ENCODE data around the gene XBP1.
"Not testable (repeated sequence)": the region's sequence is repeated elsewhere in the genome, so short reads cannot be mapped to it uniquely, and the experiment has no call there.

Gene XBP1

DNA sequence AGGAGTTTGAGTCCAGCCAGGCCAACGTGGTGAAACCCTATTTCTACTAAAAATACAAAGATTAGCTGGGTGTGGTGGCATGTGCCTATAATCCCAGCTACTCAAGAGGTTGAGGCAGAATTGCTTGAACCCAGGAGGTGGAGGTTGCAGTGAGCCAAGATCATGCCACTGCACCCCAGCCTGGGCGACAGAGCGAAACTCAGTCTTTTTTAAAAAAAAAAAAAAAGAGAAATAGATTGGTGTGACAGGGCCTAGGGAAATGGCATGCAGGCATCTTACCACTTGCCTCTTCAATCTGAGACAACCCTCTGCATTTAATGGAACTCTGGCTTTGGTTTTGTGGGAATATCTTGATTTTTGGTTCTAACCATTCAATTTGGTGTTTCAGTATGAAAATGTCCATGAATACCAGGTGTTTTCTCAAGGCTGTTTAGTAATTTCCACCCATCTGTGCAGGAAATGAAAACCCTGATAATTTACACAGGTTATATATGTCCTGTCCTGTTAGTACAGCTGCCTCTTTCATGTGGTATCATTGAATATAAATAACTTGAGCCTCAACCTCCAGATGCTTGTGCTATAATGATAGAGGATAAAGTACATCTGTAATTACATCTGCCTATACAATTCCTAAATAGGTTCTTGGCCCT, 8.4 kb downstream of the XBP1 start:
- no peak for DNase-seq (ENCODE audit: low read depth)

DNA sequence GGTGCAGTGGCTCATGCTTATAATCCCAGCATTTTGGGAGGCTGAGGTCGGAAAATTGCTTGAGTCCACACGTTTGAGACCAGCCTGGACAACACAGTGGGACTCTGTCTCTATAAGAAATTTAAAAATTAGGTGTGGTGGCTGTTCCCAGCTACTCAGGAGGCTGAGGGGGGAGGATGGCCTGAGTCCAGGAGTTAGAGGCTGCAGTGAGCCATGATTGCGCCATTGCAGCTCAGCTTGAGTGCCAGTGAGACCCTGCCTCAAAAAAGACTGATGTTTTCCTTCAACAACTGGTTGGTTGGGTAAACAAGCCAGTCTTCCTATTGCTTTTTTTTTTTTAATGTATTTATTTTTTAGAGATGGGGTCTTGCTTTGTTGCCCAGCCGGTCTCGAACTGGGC, 9.2 kb downstream of the XBP1 start:
- DNase-seq (ENCODE audit: low read depth): no peak

DNA sequence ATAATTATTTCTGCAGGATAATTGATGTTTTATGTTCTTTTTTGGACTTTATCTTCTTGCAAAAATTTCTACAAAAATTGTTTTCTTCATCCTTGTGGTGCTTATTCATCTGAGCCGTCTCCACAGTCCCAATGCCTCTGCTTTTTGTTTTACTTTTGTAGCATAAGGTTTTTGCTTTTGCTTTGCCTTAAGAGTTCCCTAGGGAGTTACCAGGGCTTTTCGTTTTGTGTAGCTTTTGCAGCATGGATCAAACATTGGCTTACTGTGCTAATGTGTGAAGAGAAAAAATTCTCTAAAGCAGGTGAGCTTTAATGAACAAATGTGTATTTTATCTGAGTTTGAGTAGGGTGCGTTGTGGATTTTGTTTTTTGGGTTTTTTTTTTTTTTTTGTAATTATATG, 11.8 kb downstream of the XBP1 start:
- no peak for DNase-seq (ENCODE audit: low read depth)

DNA sequence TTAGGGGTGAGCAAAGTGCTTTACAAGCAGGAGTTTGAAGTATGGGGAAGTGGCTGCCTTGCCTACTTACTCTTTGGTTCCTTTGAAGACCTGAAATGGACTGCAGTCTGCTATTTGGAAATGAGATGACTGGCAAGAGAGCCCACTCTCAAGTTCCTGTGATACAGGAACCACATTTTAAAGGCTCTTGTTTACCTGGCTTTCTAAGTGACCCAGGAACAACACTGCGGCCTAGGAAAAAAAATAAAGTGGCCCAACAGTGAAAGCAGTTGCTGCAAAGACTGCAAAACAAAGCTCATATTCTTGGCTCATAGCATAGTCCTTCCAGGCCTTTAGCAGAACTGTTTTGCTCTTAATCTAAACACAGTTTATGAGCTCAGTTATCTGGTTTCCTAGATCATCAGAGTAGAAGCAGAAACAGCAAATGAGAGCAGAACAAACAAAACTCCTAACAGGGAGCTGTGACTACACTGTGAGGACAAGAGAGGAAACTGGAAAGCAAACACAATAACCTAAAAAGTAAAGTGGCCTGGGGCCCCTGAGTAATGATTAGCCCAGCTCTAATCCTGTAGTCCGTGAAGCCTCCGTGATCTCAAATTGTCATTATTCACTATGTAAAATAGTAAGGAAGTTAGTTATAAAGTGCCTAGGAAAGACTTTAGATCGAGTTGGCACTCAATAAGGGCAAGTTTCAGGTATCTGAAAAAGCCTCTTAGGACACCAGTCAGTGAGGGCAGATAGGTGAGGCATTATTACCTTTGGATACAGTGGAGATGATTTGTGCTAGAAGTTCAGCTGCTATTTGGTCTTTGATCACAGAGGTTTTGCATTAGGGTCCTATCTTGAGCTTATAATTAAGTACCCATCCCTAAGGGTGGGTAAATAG, 16.3 kb downstream of the XBP1 start:
- no peak for DNase-seq (ENCODE audit: low read depth)

DNA sequence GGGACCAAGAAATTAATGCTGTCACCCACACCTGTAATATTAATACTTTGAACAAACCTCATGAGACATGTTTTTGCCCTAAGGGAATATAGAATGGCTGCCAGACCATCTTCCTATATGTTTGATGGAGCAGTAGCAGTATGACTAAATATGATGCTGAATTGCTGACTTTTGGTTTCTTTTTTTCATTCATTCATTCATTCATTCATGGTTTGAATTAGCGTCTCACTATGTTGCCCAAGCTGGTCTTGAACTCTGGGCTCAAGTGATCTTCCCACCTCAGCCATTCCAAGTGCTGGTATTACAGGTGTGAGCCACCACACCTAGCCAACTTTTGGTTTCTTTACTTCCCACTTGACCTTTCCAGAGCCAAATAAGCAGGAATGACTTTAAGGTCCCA, 20.1 kb downstream of the XBP1 start:
- DNase-seq (ENCODE audit: low read depth): no peak

DNA sequence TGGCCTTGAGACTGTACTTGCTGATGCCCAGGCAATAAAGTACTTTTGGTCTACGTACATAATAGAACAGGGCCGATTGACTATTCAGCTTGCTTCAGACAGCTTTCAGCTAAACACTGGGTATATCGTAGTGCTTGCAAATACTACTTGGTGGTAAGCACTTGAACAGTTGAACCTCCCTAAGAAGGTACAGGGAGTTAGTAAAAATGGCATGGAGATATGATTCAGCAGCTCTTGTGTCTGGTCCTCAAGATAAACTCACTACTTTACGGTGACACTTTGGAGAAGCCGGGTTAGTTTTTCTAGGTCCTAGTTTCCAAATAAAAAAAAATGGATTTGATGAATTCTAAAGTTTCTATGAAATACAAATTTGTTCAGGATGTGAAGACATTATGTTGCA, 20.5 kb downstream of the XBP1 start:
- no peak for DNase-seq (ENCODE audit: low read depth)

DNA sequence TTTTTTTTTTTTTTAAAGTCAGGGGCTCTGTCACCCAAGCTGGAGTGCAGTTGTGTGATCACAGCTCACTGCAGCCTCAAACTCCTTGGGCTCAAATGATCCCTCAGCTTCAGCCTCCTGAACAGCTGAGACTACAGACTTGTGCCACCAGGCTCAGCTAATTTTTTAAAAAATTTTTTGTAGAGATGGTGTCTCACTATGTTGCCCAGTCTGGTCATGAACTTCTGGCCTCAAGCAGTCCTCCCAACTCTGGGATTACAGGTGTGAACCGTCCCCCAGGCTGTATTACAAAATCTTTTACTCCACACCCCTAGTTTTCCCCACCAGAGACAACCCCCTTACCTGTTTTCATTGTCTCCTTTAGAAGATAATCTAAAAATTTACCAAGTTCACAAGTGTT, 26.0 kb downstream of the XBP1 start:
- DNase-seq (ENCODE audit: low read depth): no peak

DNA sequence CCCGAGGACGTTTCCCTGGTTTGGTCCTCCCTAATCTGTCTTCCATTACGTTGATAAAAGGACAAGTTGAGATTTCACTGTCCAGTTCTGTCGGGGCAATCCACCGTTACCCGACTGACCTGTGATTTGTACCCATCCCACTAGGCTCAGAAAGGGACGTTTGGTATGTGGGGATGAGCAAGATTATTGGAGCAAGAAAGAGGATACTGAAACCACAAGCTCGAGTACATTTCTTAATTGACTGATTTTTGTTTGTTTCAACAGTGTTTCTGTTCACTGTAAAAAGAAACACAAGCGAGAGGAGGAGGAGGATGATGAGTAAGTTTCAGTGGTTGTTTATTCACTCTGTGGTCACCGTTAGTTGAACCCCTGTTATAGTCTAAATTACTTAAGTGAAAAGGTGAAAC, 26.9 kb downstream of the XBP1 start:
- peak; percentile 9 for DNase-seq (ENCODE audit: low read depth)

DNA sequence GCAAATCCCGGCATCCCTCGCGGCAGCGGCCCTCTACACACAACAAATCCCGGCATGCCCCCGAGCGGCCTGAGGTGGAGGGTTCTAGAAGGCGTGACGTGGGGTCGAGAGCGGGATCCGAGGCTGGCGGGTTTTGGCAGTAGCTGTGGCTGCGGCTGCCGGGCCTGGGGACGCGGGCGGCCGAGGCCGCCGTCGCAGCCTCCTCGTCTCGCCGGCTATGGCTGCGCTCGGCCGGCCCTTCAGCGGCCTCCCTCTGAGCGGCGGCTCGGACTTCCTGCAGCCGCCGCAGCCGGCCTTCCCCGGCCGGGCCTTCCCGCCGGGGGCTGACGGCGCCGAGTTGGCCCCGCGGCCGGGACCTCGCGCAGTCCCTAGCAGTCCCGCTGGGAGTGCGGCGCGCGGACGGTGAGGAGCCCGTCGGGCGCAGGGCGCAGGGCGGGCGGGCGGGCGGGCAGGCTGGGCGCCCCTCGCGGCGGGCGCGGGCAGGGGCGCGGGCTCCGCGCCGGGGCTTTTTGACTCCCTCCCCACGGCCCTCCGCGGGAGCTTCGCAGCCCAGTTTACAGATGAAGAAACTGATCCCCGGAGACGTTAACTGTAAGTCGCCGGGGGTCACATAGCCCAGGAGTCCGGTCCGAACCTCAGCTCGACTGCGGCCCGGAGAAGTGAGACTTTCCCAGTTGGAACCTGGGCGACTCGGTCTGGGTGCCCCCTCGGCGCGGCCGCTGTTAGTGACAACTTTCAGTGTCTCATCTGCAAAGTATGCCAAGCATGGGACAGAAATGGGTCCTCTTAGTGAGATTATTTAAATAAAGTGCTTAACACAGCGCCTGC, 27.5 kb downstream of the XBP1 start, which contains the start of gene CCDC117:
TSS of gene CCDC117 (plus strand) at position 63 of the 828 bp plus-strand sequence. CDS start at position 218, 155 bp downstream.
- peak; percentile 92 for DNase-seq (ENCODE audit: low read depth)

DNA sequence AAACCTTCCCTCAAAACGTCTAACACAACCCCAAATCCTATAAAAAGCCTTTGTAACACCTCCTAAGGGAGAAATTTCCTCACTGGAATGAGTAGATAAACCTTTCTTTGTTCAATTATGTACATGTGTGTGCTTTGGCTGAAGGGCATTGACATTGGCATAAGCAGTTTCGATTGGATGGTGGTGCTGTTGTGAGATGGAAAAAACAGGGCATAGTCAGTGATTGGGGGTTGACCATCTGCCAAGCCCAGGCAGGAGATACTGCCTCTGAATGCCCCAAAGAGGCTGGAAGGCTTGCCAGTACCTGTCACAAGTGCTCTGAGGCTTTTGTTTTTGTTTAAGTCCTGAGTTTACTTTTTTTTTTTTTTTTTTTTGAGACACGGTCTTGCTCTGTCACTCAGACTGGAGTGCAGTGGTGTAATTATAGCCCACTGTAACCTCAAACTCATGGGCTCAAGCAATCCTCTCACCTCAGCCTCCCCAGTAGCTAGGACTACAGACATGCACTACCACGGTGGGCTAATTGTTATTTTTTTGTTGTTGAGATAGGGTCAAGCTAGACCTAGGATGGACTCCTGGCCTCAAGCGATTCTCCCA, 29.1 kb downstream of the XBP1 start:
- no peak for DNase-seq (ENCODE audit: low read depth)

DNA sequence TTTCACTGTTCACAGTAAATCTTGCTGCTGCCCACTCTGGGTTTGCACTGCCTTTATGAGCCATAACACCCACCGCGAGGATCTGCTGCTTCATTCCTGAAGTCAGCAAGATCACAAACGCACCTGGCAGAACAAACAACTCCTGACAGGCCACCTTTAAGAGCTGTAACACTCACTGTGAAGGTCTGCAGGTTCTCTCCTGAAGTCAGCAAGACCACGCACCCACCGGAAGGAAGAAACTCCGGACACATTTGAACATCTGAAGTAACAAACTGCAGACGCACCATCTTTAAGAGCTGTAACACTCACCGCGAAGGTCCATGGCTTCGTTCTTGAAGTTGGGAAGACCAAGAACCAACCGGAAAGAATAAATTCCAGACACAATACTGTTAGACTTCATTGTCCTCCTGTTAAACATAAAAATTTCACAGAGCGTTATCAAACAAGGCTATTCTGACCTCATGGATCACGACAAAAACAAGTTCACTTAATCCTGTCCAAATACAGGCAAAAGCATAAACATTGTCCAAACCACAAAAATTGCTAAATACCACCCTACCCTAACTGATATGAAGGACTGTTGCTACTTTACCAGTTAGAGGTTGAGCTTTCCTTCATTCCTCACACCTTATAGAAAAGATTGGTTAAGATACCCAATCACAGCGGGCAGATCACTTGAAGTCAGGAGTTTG, 30.8 kb downstream of the XBP1 start:
- no peak for DNase-seq (ENCODE audit: low read depth)

DNA sequence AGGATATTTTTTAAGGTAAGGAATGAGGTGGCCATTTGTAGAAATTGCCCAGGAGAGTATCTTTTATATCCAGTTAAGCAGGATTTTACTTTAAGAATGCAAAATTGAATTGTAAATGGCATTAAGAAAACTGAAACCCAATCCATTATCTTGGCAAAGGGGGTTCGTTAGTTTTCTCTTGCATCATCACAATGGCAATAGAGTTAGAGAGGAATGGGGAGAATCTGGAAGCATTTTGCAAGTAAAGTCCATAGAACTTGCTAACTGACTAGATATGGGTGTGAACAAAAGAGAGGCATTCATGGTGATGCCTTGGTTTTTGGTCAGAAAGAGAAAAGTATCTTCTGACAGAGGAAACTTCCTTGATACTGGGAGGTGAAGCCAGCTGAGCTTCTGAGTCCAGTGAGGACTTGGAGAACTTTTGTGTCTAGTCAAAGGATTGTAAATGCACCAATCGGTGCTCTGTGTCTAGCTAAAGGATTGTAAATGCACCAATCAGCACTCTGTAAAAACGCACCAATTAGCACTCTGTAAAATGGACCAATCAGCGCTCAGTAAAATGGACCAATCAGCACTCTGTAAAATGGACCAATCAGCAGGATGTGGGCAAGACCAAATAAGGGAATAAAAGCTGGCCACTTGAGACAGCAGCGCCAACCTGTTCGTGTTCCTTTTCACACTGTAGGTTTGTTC, 31.5 kb downstream of the XBP1 start:
- DNase-seq (ENCODE audit: low read depth): no peak

DNA sequence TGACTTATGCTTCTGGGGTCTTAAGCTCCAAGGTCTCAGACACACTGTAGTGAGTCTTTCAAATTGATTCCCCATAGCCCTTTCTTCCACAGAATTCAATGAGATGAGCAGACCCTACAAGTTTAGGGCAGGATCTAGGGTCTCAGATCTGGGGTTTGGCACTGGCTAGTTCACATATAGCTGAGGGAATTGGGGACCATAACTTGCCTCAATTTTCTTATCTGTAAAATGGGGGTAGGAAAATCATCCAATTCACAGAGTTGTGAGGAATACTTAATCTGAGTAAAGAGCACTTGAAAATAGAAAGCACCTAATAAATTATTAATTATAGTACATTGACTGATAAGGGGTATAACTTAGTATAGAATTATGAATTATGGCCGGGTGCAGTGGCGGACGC, 33.7 kb downstream of the XBP1 start:
- no peak for DNase-seq (ENCODE audit: low read depth)

DNA sequence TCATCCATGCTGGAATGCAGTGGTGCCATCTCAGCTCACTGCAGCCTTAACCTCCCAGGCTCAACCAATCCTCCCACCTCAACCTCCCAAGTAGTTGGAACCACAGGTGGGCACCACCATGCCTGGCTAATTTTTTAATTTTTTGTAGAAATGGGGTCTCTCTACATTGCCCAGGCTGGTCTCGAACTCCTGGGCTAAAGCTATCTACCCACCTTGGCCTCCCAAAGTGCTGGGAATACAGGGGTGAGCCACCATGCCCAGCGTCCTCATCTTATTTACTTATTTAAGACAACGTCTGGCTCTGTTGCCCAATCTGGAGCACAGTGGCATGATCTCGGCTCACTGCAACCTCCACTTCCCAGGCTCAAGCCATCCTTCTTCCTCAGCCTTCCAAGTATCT, 38.4 kb downstream of the XBP1 start:
- DNase-seq (ENCODE audit: low read depth): not testable (repeated sequence)

DNA sequence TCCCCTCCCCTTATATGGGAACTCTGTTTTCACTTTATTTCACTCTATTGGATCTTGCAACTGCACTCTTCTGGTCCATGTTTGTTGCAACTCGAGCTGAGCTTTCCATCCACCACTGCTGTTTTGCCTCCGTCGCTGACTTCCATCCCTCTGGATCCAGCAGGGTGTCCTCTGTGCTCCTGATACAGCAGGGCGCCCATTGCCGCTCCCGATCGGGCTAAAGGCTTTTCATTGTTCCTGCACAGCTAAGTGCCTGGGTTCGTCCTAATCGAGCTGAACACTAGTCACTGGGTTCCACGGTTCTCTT, 39.0 kb downstream of the XBP1 start:
- DNase-seq (ENCODE audit: low read depth): no peak

DNA sequence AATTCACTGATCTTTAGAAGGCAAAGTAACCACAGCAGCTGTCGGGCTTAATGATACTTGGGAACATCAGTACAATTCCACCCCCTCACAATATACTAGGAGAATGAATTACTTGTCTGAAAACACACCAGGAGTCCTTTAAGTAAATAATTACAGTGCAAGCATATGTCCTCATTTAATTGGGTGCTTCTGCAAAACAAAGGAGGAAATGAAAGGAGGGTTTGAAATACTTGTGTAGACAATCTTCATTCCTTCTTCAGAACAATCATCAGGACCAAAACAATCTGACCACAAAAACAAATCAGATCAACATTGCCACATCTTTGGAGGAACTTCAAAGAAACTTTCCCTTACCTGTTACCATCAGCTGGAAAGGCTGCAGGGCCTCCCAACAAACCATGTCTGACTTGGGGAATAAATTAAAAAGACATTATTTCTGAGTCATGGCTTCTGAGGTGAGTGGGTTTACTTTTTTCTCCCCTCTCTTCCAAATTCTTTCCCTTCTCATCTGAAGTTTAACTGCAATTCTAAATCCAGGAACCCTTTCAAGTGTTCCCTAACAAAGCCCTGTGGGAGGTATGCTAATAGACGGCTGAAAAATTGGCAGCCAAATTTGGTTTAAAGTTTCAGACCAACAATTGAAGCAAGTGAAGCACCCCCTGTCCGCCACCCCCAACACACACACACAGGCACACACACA, 40.4 kb downstream of the XBP1 start:
- no peak for DNase-seq (ENCODE audit: low read depth)

DNA sequence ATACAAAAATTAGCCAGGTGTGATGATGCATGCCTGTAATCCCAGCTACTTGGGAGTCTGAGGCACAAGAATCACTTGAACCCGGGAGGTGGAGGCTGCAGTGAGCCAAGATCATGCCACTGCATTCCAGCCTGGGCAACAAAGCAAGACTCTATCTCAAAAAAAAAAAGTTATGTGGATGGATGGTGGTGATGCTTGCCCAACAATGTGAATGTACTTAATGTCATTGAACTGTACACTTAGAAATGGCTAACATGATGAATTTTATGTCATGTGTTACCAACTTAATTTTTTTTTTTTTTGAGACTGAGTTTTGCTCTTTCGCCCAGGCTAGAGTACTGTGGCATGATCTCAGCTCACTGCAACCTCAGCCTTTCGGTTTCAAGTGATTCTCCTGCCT, 45.9 kb downstream of the XBP1 start:
- not testable (repeated sequence) for DNase-seq (ENCODE audit: low read depth)

DNA sequence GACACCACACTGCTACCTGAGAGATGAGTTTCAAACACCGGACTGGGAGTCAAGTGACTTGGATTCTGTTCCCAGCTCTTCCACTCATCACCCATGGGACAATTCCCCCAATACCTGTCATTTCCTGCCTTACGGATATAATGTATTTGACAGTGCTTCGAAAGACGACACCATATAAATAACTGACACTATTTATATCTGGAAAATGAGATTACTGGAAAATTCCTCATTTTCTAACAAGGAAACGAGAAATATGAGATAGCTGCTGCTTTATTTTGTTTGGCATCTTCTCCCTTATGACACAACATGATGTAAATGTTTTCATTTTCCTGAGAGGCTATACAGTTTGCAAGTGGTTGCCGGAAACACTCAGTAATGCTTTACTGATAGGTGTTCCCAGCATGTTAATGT, 49.9 kb downstream of the XBP1 start:
- peak; percentile 83 for DNase-seq (ENCODE audit: low read depth)
